HG02642 (cell line): ENCODE measurements around the gene RPL34.

Experiments used
- ATAC-seq: cut with Tn5 transposase; IDR thresholded peaks from one replicate; pipeline ENCODE4 v1.9.1; 2021; ENCODE audit warnings: mild to moderate bottlenecking; ENCODE audit not compliant: unreplicated experiment, poor library complexity

RPL34 gene

DNA sequence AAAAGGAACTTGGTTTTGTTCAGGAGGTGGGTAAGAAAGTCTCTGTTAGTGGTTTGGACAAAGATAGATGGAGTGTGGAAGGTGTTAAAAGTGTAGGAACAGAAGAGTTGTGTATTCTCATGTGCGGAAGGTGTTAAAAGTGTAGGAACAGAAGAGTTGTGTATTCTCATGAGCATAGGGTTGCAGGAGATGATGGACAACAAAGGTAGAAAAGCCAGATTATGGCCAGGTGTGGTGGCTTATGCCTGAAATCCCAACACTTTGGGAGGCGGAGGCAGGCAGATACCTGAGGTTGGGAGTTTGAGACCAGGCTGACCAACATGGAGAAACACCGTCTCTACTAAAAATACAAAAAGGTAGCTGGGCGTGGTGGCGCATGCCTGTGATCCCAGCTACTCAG lies 2.5 kb downstream of the RPL34 start:
- no peak for ATAC-seq

DNA sequence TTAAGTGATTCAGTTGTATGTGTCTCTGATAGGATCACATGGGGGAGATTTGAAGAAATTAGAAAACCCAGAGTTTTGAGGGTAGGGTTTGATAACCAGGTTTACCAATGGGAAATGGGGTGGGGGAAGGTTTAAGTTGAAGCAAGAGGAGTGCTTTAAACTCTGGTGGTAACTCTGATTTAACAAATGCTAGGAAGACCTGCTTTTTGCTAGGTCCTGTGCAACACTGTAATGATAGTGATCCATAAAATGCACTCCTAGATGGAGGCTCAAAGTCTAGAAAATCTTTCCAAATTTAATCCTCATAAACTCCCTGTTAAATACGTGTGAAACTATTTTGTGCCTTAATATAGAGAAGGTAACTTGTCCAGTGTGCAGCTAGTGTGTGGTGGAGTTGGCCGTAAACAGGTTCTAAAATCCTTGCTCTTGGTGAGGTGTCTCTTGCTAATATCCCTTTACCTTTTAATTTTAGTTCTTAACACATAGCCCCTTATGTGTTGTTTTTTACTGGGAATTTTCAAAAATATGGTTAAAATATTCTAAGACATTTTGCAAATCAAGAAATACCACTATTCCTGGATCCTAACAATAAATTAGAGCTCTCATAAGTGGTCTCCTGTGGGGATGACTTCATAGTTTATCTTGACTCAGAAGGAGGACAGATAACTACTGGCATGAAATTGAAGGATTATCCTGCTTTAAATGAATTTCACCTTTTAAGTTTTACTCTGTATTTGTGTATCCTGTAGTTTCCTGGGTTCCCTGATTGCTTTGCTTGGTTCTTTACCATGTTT lies 4.1 kb downstream of the RPL34 start:
- ATAC-seq: no peak

DNA sequence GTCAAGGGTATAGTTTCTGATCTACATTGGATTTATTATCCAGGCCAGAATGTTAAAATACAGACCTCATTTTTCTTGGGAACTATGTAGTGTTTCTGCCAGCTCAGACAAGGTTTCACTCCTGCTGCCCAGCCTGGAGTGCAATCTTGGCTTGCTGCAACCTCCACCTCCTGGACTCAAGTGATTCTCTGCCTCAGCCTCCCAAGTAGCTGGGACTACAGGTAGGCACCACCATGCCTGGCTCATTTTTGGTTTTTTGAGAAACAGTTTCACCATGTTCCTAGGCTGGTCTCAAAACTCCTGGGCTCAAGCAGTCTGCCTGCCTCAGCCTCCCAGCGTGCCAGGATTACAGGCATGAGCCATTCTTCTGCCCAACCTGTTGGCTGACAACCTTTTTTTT lies 5.7 kb downstream of the RPL34 start:
- ATAC-seq: no peak

DNA sequence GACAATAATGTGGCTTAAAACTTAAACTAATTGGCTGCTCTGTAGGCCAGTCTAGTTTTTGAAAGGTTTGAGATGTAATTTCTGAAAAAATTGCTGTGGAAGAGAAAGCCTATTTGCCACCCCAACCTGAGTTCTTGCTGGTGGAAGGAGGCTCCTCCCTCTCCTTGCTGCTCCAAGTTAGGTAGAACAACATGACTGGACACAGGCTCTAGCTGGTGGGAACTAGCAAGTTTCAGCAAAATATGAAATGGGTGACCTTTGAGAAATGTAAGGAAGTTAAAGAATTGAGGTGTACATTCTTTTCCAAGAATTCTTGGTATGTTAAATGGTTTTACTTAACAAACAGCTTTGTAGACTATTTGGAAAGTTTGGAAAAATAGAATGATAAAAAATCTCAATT lies 8.0 kb downstream of the RPL34 start:
- ATAC-seq: no peak

DNA sequence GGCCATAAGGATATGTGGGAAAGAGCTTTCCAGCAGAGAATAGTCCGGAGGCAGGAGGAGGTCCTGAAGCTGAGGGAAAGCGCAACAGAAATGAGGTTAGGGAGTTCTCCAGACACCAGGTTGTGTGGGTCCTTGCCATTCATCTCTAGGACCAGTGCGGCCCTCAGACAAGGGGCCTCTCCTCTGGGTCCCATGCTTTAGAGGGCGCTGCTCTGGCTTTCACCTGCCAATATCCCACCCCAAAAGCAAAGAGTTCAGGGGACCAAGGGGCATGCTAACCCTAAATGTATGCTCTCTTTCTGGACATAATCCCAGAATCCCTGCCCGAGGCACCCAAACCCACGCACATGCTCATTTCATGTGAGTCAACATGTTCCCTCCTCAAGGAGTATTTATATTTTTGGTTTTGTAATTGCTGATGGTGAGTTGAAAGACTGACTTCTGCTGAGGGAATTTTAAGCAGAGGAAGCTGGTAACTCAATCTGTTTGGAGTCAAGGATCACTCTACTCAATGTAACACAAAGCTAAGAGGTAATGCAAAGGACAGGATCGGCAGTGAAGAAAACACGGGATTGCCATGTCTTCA lies 14.8 kb downstream of the RPL34 start:
- ATAC-seq: no peak

DNA sequence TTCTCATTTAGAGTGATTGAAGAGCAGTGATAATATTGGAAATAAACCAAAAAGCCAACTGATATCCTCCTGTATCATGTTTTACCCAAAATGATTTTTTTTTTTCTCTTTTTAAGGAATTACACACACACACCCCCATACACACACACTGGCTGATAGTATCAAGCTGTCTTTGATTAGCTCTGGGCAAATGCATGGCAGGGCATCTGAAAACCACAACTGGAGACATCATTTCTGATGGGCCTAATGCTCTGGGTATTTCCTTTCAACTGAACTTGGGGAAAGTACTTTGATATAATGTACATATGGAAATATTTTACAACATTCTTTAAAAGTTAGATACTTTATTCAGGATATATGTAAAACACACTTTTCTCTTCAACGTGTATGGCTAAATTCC lies 15.9 kb downstream of the RPL34 start:
- no peak for ATAC-seq

DNA sequence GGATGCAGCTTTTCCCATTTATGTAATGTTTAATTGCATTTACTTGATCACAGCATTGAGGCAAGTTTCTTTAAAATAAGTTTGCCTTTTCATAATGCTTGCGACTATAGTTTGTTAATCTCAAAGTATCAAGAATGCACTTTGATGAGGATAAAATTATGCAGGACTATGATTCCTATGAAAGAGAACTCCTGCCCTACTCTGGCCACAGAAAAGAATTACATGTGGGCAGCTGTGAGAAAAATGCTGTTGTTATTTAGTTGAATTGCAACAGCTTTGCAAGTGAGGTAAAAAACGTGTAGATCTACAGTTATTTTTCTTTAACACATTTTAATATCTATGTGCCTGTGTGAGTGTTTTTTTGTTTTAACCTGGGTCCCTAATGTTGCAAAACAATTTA lies 17.5 kb downstream of the RPL34 start:
- no peak for ATAC-seq

DNA sequence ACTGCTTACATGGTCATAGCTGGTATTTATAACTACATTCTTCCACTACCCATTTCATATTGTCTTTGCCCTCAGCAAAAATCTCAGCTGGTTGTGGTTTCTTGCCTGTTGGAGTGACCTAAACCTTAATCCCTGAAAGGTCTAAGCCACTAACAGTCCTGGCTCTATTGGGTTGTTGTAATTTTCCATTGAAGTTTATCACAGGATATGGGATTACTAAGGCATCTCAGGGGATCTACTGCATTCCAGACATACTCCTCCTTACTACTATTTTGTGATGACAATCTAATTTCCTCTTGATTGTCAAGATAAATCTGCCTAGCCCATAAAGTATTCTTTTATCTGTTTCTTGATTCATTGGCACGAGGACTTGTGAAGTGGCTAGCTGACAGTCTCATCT lies 23.9 kb downstream of the RPL34 start:
- ATAC-seq: no peak

DNA sequence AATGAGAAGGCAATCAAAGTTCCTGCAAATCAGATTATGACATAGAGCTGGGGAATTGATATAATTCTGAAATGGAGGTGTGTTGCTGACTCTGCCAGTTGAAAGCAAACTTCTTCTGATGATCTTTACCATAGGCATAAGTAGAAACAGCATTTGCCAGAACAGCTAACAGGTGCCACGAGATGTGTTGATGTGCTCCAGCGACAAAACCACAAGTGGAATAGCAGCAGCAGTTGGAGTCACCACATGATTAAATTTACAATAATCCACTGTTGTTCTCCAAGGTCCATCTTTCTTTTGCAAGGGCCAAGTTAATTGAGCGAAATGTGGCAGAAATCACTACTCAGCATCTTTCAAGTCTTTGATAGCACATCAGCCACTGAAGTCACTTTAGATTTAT lies 26.3 kb downstream of the RPL34 start:
- ATAC-seq: no peak

DNA sequence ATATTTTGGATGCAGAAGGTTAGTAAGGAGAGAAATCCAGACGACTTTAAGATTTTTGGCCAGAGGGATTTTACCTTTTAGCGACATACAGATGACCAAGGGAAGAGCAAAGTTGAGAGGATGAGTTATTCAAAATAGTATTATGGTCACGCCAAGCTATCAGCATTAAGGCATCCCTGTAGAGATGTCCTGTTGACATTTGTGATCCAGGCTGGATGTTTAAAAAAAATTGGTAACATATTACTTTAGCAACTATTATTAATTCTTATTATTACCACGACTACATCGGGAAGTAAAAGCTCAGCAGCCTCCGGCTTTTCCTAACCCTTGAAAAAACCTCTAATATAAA lies 29.5 kb downstream of the RPL34 start:
- ATAC-seq: peak; percentile 18

DNA sequence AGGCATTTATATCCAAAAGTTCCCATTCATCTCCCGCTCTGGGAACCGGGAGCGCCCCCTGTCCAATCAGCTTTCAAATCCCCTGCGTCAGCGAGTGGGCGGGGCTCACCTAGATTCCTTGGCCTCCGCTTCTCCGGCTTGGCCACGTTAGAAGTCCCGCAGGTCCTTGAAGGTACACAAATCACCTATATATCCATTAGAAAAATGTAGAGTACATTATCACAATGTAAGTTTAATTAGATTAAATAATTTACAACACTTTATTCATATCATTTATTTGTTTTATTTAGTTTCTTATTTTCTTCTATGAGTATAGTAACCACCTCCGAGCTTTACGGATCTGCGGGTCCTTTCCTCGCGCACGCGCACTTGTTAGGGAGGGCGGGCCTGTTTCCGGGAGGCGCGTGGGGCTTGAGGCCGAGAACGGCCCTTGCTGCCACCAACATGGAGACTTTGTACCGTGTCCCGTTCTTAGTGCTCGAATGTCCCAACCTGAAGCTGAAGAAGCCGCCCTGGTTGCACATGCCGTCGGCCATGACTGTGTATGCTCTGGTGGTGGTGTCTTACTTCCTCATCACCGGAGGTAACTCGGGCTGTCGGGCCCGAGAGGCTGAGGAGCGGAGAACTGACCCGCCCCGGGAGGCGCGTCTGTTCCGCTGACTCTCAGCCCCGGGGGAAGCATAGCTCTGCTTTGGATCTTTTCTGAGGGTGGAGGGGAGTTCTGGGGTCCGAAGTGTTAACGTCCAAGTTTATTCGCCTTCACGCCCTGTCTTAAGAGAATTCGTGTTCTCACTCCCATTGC lies 30.0 kb downstream of the RPL34 start, which contains the start of gene OSTC:
OSTC (plus strand) TSS at position 388 of the 802 bp plus-strand sequence; CDS start at position 445, 57 bp downstream.
- ATAC-seq: peak; percentile 94

DNA sequence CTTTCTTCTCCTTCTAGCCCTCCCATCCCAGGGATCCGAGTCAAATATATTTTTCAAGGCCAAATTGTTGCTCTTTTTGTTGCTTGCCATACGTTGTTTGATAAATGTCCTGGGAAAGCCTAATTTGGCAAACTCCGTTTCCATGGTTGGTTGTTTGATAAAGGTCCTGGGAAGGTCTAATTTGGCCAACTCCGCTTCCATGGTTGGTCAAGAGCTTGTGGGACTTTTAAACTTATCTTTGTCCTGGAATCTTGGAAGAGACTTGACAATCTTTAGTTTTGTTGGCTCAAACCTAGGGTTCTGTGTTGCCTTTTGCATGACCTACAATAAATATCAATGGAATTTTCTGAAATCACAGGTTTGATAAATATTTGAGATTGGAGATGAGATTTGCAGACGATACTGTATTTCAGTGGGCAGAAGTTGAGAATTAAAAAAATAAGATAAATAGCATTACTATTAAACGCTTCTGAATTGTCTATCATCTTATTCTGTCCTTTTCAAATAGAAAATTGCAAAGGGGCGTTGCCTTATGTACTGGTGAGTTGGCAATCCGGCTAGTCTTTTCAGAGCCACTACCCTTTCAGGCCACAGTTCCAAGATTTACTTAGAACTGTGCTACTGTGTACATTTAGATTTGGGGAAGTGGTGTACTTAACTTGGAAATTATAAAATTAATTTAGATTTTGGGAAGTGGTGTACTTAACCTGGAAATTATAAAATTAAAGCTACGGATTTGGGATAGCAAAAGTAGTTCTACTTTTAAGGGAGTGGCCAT lies 30.8 kb downstream of the RPL34 start:
- ATAC-seq: no peak

DNA sequence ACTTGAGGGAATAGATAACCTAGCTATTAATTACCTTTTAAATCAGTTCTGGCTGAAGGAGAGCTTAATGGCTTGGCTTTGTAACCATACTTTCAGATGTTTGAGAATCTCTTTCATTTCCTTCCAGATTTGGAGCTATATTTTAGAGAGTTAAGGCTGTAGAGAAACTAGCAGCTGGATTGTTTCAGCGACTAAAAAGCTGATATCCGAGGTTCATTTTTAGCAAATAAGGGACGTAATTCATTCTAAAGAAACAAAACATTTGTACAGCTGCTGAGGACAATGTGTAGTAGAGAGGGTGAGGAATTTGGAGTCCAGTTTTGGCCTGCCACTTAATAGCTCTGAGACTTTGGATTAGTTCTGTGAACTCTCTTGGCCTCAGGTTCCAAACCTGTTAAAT lies 42.3 kb downstream of the RPL34 start:
- no peak for ATAC-seq

DNA sequence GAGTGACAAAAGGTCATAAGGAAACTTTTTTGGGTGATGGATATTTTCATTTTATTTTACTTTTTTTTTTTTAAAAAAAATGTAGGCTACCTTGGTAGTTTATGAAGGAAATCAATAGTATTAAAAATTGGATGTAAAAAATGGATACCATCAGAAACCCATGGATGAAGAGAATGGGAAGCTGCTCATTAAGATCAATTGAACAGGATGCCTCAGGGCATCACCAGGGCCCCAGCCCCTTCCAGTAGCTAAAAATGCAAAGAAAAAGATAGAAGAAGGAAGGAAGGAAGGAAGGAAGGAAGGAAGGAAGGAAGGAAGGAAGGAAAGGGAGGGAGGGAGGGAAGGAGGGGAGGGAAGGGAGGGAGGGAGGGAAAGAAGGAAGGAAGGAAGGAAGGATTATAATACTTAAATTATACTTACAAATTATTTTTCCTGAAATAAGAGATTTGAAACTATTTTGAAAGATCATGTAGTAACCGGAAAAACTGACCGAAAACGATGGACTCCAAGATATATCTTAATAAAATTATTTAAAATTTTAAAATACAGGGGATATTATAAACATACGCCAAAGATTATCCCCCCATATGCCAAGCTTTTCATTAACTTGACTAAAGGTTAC lies 54.1 kb downstream of the RPL34 start:
- no peak for ATAC-seq
